GM13977 (cell line): ENCODE data around the gene EMC9.

ENCODE experiments used
- DNase-seq: peaks from one replicate; pipeline ENCODE4 v3.0.0; 2012; ENCODE audit warnings: low spot score
- CTCF ChIP-seq: IDR thresholded peaks from 2 replicates; pipeline ENCODE4 v1.5.1; 2012; ENCODE audit warnings: mild to moderate bottlenecking, control low read depth; ENCODE audit not compliant: insufficient read depth; ENCODE audit errors: extremely low read depth, missing control alignments
- in situ Hi-C: fragments of 300-500 bp; cut with MboI; formaldehyde crosslinking; loops from one replicate; pipeline ENCODE4 v1.12.0; 2022; ENCODE audit warnings: low sequenced_read_pairs, low pct_unique_long_range_greater_than_20kb, mixed read lengths, inconsistent platforms; ENCODE audit not compliant: unreplicated experiment

The EMC9 gene

GRCh38 chr14:24094841-24095270, 46.5 kb downstream of the EMC9 start:
- in situ Hi-C loops = loop anchor here (25.0 kb wide), 1 partner anchor 108 kb away; the partner anchor contains the start of gene DHRS4L2
- no peak for TF ChIP-seq CTCF
- no peak for DNase-seq

GRCh38 chr14:24093901-24094840, 47.2 kb downstream of the EMC9 start, which contains the start of gene PCK2:
TSS of gene PCK2 (plus strand) at chr14:24094311. CDS start at chr14:24094406, 95 bp downstream.
- in situ Hi-C loops = loop anchor here (25.0 kb wide), 1 partner anchor 107 kb away; the partner anchor contains the start of gene DHRS4L2
- TF ChIP-seq CTCF = no peak
- peak; percentile 92 for DNase-seq

GRCh38 chr14:24093207-24093900, 48.0 kb downstream of the EMC9 start:
- no peak for TF ChIP-seq CTCF
- in situ Hi-C loops = loop anchor here (25.0 kb wide), 1 partner anchor 106 kb away; the partner anchor contains the start of gene DHRS4L2
- no peak for DNase-seq

GRCh38 chr14:24092505-24093206, 48.7 kb downstream of the EMC9 start:
- DNase-seq = no peak
- in situ Hi-C loops = loop anchor here (25.0 kb wide), 1 partner anchor 105 kb away; the partner anchor contains the start of gene DHRS4L2
- no peak for TF ChIP-seq CTCF

- DNase-seq = no peak
- in situ Hi-C loops = loop anchor here (25.0 kb wide), 1 partner anchor 105 kb away; the partner anchor contains the start of gene DHRS4L2
- no peak for TF ChIP-seq CTCF
Measured at GRCh38 chr14:24092110-24092504, 49.3 kb downstream of the EMC9 start.

GRCh38 chr14:24089890-24090289, 51.5 kb downstream of the EMC9 start:
- TF ChIP-seq CTCF = no peak
- no peak for DNase-seq
- in situ Hi-C loops = loop anchor here (25.0 kb wide), 1 partner anchor 103 kb away; the partner anchor contains the start of gene DHRS4L2
